NCI-H2196 treated with DMSO at 0.1 percent for 48 hours (cell line): ENCODE results near the gene PPARA.

Experiments
- DNase-seq: peaks from one replicate; lab custom pipeline; 2025; ENCODE audit not compliant: unreplicated experiment; lab: John Stamatoyannopoulos, UW

The PPARA gene

GRCh38 chr22:46113910-46114517, 36.3 kb upstream of the PPARA start:
- DNase-seq: no peak

GRCh38 chr22:46114518-46115387, 35.6 kb upstream of the PPARA start:
- no peak for DNase-seq

GRCh38 chr22:46115388-46115678, 35.0 kb upstream of the PPARA start:
- no peak for DNase-seq

- no peak for DNase-seq
These were observed 34.4 kb upstream of the PPARA start for GRCh38 chr22:46115755-46116490.

- peak; percentile 79 for DNase-seq
These were observed 33.8 kb upstream of the PPARA start for GRCh38 chr22:46116491-46116958.

- no peak for DNase-seq
These were observed 32.8 kb upstream of the PPARA start for GRCh38 chr22:46117206-46118199.

GRCh38 chr22:46119093-46119728, 31.1 kb upstream of the PPARA start:
- DNase-seq: no peak

- no peak for DNase-seq
These were observed 30.5 kb upstream of the PPARA start for GRCh38 chr22:46119729-46120419.

- no peak for DNase-seq
These were observed 29.9 kb upstream of the PPARA start for GRCh38 chr22:46120420-46120737.

GRCh38 chr22:46121079-46121478, 29.2 kb upstream of the PPARA start:
- no peak for DNase-seq

GRCh38 chr22:46121523-46122287, 28.6 kb upstream of the PPARA start:
- DNase-seq: no peak

GRCh38 chr22:46122511-46122971, 27.8 kb upstream of the PPARA start:
- DNase-seq: peak; percentile 42

GRCh38 chr22:46122980-46123693, 27.2 kb upstream of the PPARA start:
- no peak for DNase-seq

GRCh38 chr22:46123694-46124382, 26.5 kb upstream of the PPARA start:
- no peak for DNase-seq

GRCh38 chr22:46124383-46125144, 25.8 kb upstream of the PPARA start:
- no peak for DNase-seq

GRCh38 chr22:46125311-46125710, 25.0 kb upstream of the PPARA start:
- no peak for DNase-seq
